Heart left ventricle (tissue), 16 donors: ENCODE results near the gene ZNF543. TPM values are rescaled to one million over a fixed set of nuclear protein-coding genes. Genes with fewer than 3 reads are reported as not detected.

ENCODE experiments used
- ATAC-seq, 4 donors: fragments of 200-7000 bp; cut with Tn5 transposase; one replicate each; pipeline ENCODE4 v1.9.1; 2020 to 2022; ENCODE audit warnings: moderate library complexity in 4 of 4, mild to moderate bottlenecking in 3 of 4, moderate number of reproducible peaks in 1 of 4
- DNase-seq, 5 donors: peaks; one replicate each; pipeline ENCODE4 v3.0.0-alpha.2; 2020
- H3K27ac ChIP-seq, 12 donors: fragments of 200-600 bp; sonication (generic) in 4 of 12; one replicate each; pipeline versions ENCODE4 v1.5.0 to v1.8.0; 2016 to 2022; ENCODE audit warnings: mild to moderate bottlenecking in 2 of 12
- H3K27me3 ChIP-seq, 9 donors: fragments of 200-600 bp; sonication (generic) in 2 of 9; one replicate each; pipeline versions ENCODE4 v1.5.1 to v1.8.0; 2016 to 2022; ENCODE audit warnings: mild to moderate bottlenecking in 3 of 9
- H3K36me3 ChIP-seq, 9 donors: fragments of 200-600 bp; sonication (generic) in 2 of 9; one replicate each; pipeline versions ENCODE4 v1.5.0 to v1.8.0; 2018 to 2022; ENCODE audit warnings: mild to moderate bottlenecking in 2 of 9
- H3K4me1 ChIP-seq, 12 donors: fragments of 200-600 bp; sonication (generic) in 4 of 12; one replicate each; pipeline versions ENCODE4 v1.5.0 to v1.8.0; 2016 to 2022; ENCODE audit warnings: mild to moderate bottlenecking in 3 of 12
- H3K4me3 ChIP-seq, 12 donors: fragments of 200-600 bp; sonication (generic) in 4 of 12; one replicate each; pipeline versions ENCODE4 v1.5.0 to v1.8.0; 2017 to 2022; ENCODE audit warnings: mild to moderate bottlenecking in 9 of 12, moderate library complexity in 4 of 12
- H3K9me3 ChIP-seq, 12 donors: fragments of 200-600 bp; sonication (generic) in 4 of 12; one replicate each; pipeline versions ENCODE4 v1.5.0 to v1.8.0; 2016 to 2022; ENCODE audit warnings: mild to moderate bottlenecking in 1 of 12
- CTCF ChIP-seq, 12 donors: fragments of 200-600 bp; sonication (generic) in 4 of 12; IDR thresholded peaks; one replicate each; pipeline versions ENCODE4 v1.5.0 to v1.8.0; 2018 to 2022; ENCODE audit warnings: antibody characterized with exemption in 12 of 12, mild to moderate bottlenecking in 5 of 12
- POLR2A ChIP-seq, 2 donors: fragments of 450-650 bp; IDR thresholded peaks; one replicate each; pipeline ENCODE4 v1.6.1; 2017; ENCODE audit warnings: antibody characterized with exemption in 2 of 2, mild to moderate bottlenecking in 2 of 2, moderate library complexity in 2 of 2
- WGBS, 4 donors: extraction: QIAGEN DNeasy Blood & Tissue Kit in 2 of 4; methylation state at CpG; one replicate each; pipeline versions ENCODE4 v1.1.5 to v1.1.7; 2013 to 2018; 5-methylcytosine and 5-hydroxymethylcytosine counted together
- intact Hi-C, 10 donors: fragments of 100-400 bp; cut with DNase I; formaldehyde crosslinking; loops; one replicate each; pipeline versions ENCODE4 v1.11.1 to v1.14.2; 2022
- polyA plus RNA-seq, 2 donors: library from polyadenylated mRNA; stranded (reverse); fragments of 200-250 nt; gene quantifications; one replicate each; pipeline ENCODE4 v1.2.3, GENCODE V29; 2013
- total RNA-seq, 9 donors: library from RNA; depleted of rRNA in 2 of 9; stranded (reverse); fragments of >200 nt in 2 of 9; fragmentation: NEBNext Ultra II Directional in 3 of 9; extraction: Animal tissue kit (Norgen Biotek cat#: 25700) in 3 of 9; gene quantifications; one replicate each; pipeline versions ENCODE4 v1.1.0 to v1.2.4, GENCODE V29; 2016 to 2023
- donor health status: ischemic (EF 13 %, LVEDD 7.1; RV severe dilation, severe dysfunction).
- donor health status: healthy with polysubstance abuse.
- donor health status: DM: no; HTN: yes; CAD: no.
- donor health status: DM: no; HTN: no; CAD: no.
- donor health status: ischemic (EF 25% LVEDD 6.9; RV normal size, moderate dysfunction).
- donor health status: ischemic (EF 25% LVEDD 5.7; RV mildly dilated, moderate dysfunction).
- donor health status: healthy.
- donor health status: DM: yes; HTN: yes; CAD: no.
- donor health status: ischemic (EF 35%, LVEDD 5.7; RV mildly dilated, moderate dysfunction).
- donor health status: nonischemic (EF 11% LVEDD 7.7; RV severe dilation, severe dysfunction).
- donor health status: DM: yes; HTN: yes; CAD: no.
- donor health status: PGD.
- donor health status: ischemic (EF 29% LVEDD 5.4; RV normal size, mild dysfunction).
- donor health status: nonischemic (EF 23%, LVEDD 6.1; RV moderate dilation, normal function).

ZNF543 gene
- total and polyA plus RNA-seq, 11 donors, result 1.6 to 9.1 (median 6.4) TPM

GRCh38 chr19:57314146-57314545 is 6.1 kb upstream of the ZNF543 start:
- DNase-seq (no peak), ATAC-seq (no peak)
- H3K4me3 ChIP-seq, result no peak overlapping the region
- H3K36me3 ChIP-seq, result no peaks in the 10 kb centered on the region
- no peaks in the 10 kb centered on the region for H3K9me3 ChIP-seq
- no peak overlapping the region for H3K27ac ChIP-seq
- no peaks in the 10 kb centered on the region for H3K4me1 ChIP-seq
- intact Hi-C loops, result no loop called here
- H3K27me3 ChIP-seq, result peaks cover 0 to 28% (median 0%) of the 10 kb centered on the region in 9 donors
- WGBS, 4 donors, result 61 to 73% (median 67%) methylated on average over 4 of the region's 4 CpGs
- TF ChIP-seq POLR2A (IDR thresholded peaks at IDR 0.05) (no peak), CTCF (IDR thresholded peaks at IDR 0.05) (no peak)

GRCh38 chr19:57317503-57317902 is 2.8 kb upstream of the ZNF543 start:
- TF ChIP-seq POLR2A (IDR thresholded peaks at IDR 0.05), result no peak
- peak in 1 of 12 donors; percentile 7 for TF ChIP-seq CTCF (IDR thresholded peaks at IDR 0.05)
- intact Hi-C loops, result loop anchor here in 1 of 10 donors (5.0 kb wide), 1 partner anchor 35 kb away; the partner anchor contains the start of gene ZNF460
- DNase-seq (peak in 1 of 5 donors; percentile 37), ATAC-seq (peak in 3 of 4 donors; percentile 20 to 23 (median 23))
- Histone ChIP-seq H3K27me3 (peaks cover 0 to 28% (median 0%) of the 10 kb centered on the region in 9 donors), H3K9me3 (no peaks in the 10 kb centered on the region), H3K36me3 (no peaks in the 10 kb centered on the region), H3K4me1 (peaks cover 0 to 24% (median 18%) of the 10 kb centered on the region in 12 donors), H3K27ac (peak overlapping the region in 2 of 12 donors; percentile 11 to 23), H3K4me3 (peak overlapping the region in 9 of 12 donors; percentile 27 to 42 (median 38))
- 6 to 16% (median 8%) methylated on average over 29 of the region's 29 CpGs for WGBS, 4 donors

- WGBS, 4 donors, result 0 to 2% (median 1%) methylated on average over 1 of the region's 1 CpG
- TF ChIP-seq POLR2A (IDR thresholded peaks at IDR 0.05) (no peak), CTCF (IDR thresholded peaks at IDR 0.05) (no peak)
Observed at GRCh38 chr19:57319869-57320179, 448 bp upstream of the ZNF543 start.

GRCh38 chr19:57321116-57321515 is 844 bp downstream of the ZNF543 start:
- no peak for TF ChIP-seq POLR2A (IDR thresholded peaks at IDR 0.05)
- no peak for TF ChIP-seq CTCF (IDR thresholded peaks at IDR 0.05)
- H3K9me3 ChIP-seq, result peaks cover 0 to 25% (median 0%) of the 10 kb centered on the region in 12 donors

More at GRCh38 chr19:57319869-57320179, 448 bp upstream of the ZNF543 start:
- Histone ChIP-seq H3K9me3 (peaks cover 0 to 12% (median 0%) of the 10 kb centered on the region in 12 donors), H3K4me3 (peak overlapping the region; percentile 74 to 96 (median 87)), H3K4me1 (peaks cover 0 to 33% (median 20%) of the 10 kb centered on the region in 12 donors), H3K36me3 (peaks cover 0 to 20% (median 15%) of the 10 kb centered on the region in 9 donors), H3K27ac (peak overlapping the region; percentile 66 to 96 (median 91)), H3K27me3 (peaks cover 0 to 28% (median 0%) of the 10 kb centered on the region in 9 donors)
- intact Hi-C loops, result loop anchor here in 8 of 10 donors (1.0 to 5.0 kb wide), 8 partner anchors 31 to 71 kb away; partner anchors contain the start of genes ZNF460 (in 3 of the 8), TRAPPC2B (in 2 of the 8), ZNF547 (in 2 of the 8) and ZNF304 (in 1 of the 8)
- DNase-seq (no peak), ATAC-seq (peak; percentile 7 to 14 (median 12))

More at GRCh38 chr19:57321116-57321515, 844 bp downstream of the ZNF543 start:
- Histone ChIP-seq H3K27ac (peak overlapping the region in 10 of 12 donors; percentile 85 to 96 (median 92)), H3K4me1 (peaks cover 0 to 33% (median 20%) of the 10 kb centered on the region in 12 donors), H3K27me3 (peaks cover 0 to 25% (median 0%) of the 10 kb centered on the region in 9 donors), H3K4me3 (peak overlapping the region; percentile 74 to 96 (median 87)), H3K36me3 (peaks cover 0 to 33% (median 28%) of the 10 kb centered on the region in 9 donors)
- DNase-seq, result no peak
- intact Hi-C loops, result loop anchor here in 6 of 10 donors (2.0 to 5.0 kb wide), 7 partner anchors 34 to 70 kb away; partner anchors contain the start of genes TRAPPC2B (in 2 of the 6), ZNF460 (in 2 of the 6) and ZNF547 (in 2 of the 6)
- ATAC-seq, result no peak
- 30 to 36% (median 32%) methylated on average over 8 of the region's 8 CpGs for WGBS, 4 donors
